ENCODE results near the gene C1orf35.
A peak's percentile ranks its signal among the peaks of the same experiment; 100 is the strongest.

Gene C1orf35

GRCh38 chr1:228109073-228109961, 6.2 kb upstream of the C1orf35 start, which contains the start of gene MRPL55:
Gene MRPL55, minus strand, starts transcription at chr1:228109299. Its CDS starts 1,039 bp downstream, at chr1:228108260.
- DNase-seq (ENCODE audit: low read depth): peak; percentile 95

- no peak for DNase-seq (ENCODE audit: low read depth)
These were observed 5.6 kb upstream of the C1orf35 start for GRCh38 chr1:228108742-228109072.

DNA sequence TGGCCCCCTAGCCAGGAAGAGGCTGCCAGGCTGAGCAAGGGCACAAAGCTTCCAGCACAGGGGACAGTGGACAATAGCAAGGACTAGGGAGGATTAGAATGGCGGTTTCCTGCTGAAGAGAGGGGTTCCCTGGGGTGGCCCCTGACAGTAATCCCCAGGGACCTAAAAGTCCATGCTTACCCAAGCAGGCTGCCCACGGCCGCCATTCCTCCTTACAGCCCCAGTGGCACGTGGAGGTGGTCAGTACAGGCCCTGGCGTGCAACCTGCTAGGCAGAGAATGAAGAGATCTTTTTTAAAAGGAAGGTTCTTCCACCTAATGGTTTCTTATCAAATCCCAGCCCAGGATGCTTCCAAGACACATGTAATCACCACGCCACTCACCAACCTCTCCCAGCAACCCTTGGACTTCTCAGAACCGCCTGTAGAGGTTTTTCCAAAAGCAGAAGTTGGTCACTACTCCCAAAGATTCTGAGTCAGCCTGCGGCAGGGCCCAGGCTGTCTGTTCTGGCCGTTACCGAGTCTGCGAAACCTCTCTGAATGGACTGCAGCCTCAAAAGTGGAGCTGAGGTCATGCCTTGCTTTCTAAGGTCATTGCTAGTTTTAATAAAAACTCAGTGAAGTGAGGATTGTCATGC, 5.0 kb upstream of the C1orf35 start:
- DNase-seq (ENCODE audit: low read depth): no peak

DNA sequence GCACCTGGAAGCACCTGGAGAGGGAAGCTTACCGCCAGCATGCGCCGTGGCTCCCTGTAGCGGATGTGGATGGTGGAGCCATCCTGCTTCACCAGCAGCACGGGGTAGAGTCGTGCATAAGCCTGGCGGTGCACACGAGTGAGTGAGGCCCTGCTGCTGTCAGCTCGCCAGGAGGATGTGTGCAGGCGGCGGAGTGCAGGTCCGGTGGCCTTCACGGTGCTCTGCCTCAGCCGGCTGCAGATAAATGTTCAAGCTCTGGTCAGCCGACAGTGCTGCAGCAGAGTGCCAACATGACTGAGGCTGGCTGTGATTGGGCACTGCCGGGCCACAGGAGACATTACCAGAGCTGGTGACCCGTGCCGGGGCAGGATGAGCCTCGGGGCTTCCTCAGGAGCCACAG, 4.5 kb upstream of the C1orf35 start:
- DNase-seq (ENCODE audit: low read depth): no peak

DNA sequence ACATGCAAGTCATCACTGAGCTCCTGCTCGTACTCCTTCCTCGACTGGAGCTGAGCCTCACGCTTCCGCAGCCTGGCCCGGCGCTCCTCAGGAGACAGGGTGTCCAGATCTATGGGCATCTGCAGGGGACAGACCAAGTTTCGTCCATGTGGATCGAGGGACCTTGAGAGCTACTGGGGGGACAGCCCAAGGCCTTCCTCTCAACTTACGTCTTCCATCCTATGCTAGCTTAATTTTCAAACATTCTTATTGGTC, 3.6 kb upstream of the C1orf35 start:
- no peak for DNase-seq (ENCODE audit: low read depth)

DNA sequence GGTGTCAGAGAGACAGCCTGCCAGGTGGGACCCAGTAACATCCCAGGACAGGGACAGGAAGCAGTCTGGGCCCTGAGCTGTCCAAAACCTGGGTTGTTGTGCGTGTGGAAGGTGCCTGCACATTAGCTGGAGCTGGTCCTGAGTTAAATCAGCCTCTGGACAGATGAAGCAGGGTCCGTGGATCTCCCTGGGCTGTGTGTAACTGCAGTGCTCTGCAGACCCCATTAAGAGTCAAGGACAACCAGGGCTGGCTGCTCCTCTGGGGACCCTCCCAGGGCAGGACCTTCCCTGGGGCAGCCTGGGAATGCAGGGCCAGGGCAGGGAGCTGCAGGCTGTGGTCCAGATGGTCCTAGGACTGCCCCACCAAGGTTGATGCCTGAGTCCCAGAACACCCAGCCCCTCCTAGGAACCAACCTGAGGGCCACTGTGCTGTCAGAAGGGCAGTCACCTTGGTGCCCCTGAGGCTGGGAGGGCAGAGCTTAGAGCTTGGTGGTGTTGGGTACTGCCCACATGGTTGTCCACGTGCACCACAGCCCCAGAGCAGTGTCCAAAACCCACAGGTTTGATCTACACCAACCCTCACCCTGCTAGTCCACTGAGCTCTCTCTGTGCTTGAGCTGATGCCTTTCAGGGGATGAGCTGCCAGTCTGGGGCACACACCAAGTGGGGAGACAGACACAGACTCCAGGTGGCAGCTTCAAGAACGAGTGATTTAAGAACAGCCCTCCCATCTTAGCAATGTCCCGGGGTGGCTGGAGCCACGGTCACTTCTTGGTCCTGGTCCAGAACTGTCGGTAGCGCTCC, 3.1 kb upstream of the C1orf35 start:
- DNase-seq (ENCODE audit: low read depth): no peak

DNA sequence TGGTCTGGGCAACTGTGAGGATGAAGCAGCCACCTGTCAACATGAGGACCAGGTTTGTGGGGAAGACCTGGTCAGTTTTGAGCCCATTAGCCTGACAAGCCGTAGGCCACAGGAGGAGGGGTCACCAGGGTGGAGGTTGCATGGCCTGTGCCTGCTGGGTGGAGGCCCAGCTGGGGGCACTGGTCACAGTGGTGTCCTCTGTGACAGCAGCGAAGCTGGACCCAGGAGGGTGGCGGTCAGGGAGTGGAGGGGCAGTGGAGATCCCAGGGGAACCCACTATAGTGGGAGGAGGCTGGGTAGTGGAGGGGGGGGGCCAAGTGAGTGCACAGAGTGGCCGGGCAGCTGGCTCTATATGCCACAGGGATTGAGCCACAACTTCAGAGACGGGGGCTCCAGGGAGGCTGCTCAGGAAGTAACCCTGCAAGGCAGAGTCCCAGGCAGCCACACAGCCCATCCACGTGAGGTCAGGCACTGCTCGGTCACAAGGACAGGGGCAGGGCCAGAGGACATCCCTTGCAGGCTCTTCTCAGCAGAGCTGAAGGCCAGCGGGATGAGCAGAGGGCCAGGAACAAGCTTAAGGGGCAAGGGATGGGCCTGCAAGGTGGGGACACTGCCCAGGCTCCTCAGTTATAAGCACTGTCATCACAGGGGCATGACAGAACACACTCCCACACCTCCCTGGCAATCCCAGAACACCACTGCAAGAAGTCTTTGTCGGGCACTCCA, 2.3 kb upstream of the C1orf35 start:
- DNase-seq (ENCODE audit: low read depth): no peak

DNA sequence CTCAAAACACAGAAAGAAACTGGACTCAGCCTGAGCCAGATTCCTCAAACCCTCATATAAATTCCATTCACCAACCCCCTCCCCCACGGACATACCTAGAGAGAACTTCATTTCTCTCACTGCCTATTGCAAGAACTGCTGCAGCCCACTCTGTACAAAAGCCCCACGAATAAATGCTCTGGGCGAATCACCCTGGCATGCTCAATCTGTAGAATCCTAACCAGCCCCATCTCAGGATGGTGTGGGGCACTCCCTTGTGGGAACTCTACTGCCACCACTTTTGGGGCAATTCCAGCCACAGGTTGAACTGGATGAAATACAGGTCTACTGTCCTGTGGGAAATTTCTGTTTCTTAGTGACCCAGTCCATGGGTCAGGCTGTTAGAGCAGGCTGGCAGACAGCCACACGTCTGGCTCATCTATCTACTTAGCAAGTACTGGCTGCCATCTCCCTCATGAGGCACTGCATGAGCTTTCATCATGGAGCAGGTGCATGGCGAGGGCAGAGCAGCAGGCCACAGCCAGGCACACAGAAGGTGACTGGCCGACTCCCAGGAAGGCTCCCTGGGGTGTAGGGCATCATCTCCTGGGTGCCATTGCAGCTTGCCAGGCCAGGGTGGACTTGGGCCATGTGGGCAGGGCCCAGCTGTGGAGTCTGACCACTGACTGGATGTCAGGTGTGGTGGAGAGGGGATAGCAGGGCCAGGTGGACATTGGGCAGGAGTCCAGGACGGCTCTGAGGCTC, 1.6 kb upstream of the C1orf35 start:
- DNase-seq (ENCODE audit: low read depth): no peak

GRCh38 chr1:228101994-228102790, 933 bp downstream of the C1orf35 start:
- no peak for DNase-seq (ENCODE audit: low read depth)

- DNase-seq (ENCODE audit: low read depth): no peak
These were observed 1.5 kb downstream of the C1orf35 start for GRCh38 chr1:228101614-228101993.

- DNase-seq (ENCODE audit: low read depth): no peak
These were observed 2.1 kb downstream of the C1orf35 start for GRCh38 chr1:228100822-228101613.

DNA sequence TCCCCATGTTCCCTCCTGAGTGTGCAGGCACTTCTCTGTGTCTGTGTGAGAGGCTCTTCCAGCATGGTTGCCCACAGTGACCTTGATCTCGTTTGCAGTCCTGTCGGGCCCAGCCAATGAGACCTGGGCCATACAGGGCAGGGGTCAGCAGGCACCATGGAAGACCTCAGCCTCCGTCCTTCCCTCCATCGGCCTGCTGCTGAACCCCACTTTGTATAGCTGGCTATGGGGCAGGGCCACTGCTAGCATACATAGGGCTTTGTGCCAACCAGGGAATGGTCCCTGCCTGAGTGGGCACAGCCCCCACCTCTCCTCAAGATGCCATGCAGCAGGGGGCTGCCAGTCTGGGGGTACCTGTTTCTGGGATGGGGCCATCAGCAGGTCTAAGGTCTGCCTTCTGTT, 3.8 kb downstream of the C1orf35 start:
- no peak for DNase-seq (ENCODE audit: low read depth)

DNA sequence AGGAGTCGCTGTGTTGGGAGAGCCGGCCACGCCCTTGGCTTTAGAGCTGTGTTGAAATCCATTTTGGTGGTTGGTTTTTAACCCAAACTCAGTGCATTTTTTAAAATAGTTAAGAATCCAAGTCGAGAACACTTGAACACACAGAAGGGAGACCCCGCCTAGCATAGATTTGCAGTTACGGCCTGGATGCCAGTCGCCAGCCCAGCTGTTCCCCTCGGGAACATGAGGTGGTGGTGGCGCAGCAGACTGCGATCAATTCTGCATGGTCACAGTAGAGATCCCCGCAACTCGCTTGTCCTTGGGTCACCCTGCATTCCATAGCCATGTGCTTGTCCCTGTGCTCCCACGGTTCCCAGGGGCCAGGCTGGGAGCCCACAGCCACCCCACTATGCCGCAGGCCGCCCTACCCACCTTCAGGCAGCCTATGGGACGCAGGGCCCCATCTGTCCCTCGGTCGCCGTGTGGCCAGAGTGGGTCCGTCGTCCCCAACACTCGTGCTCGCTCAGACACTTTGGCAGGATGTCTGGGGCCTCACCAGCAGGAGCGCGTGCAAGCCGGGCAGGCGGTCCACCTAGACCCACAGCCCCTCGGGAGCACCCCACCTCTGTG, 4.7 kb downstream of the C1orf35 start:
- DNase-seq (ENCODE audit: low read depth): no peak

DNA sequence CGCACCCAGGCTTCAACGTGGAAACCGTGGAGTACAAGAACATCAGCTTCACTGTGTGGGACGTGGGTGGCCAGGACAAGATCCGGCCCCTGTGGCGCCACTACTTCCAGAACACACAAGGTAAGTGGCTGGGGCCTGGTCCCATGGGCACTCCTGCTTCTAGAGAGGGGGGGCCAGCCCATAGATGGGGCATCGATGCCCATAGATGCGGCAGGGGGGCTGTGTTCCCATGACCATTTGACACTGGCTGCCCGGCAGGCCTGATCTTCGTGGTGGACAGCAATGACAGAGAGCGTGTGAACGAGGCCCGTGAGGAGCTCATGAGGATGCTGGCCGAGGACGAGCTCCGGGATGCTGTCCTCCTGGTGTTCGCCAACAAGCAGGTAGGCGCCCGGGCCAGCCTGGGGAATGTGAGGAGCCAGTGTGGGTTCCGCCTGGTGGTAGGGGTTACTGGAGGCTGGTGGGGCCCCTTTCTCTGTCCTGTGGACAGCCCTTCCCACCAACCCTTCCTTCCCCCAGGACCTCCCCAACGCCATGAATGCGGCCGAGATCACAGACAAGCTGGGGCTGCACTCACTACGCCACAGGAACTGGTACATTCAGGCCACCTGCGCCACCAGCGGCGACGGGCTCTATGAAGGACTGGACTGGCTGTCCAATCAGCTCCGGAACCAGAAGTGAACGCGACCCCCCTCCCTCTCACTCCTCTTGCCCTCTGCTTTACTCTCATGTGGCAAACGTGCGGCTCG, 5.6 kb downstream of the C1orf35 start:
- DNase-seq (ENCODE audit: low read depth): no peak

DNA sequence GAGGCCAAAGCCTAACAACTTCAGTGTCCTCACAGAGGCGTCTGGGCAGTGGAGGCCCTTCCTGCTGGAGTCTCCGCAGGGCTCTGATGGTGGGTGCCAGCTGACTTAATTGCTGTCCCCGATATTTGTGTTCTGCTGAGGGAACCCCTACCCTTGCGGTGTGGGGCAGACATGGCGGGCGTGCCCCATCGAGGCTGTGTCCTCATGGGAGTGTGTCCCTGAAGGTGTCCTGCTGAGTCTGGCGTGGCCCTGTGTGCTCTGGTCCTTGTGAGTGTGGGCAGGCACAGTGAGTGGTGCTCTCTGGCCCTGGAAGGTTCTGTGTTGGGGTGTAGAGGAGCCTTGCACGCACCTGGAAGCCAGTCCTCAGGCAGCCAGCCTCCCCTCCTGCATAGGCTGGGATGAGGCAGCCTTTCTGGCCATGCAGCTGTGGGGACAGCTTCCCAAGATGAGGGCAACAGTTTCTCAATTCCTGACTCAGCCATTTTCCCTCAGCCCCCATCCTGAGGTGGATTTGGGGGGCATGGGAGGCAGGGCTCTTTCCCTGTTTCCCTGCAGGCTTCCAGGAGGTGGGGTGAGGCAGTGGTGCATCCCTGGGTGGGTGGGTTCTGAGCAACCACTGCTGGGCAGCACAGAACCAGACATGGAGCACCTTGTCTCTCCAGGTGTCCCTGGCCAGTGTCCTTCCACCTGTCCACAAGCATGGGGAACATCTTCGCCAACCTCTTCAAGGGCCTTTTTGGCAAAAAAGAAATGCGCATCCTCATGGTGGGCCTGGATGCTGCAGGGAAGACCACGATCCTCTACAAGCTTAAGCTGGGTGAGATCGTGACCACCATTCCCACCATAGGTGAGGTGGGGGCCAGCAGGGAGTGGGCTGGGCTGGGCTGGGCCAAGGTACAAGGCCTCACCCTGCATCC, 6.5 kb downstream of the C1orf35 start:
- DNase-seq (ENCODE audit: low read depth): no peak

GRCh38 chr1:228095938-228096337, 7.2 kb downstream of the C1orf35 start:
- DNase-seq (ENCODE audit: low read depth): no peak

- DNase-seq (ENCODE audit: low read depth): no peak
These were observed 8.0 kb downstream of the C1orf35 start for GRCh38 chr1:228095161-228095560.

Measured in stimulated activated CD8-positive, alpha-beta memory T cell treated with anti-CD3 and anti-CD28 coated beads, Interleukin-12 subunit alpha, Interleukin-12 subunit beta, amount 100 ng/mL, for 1 hour (primary cell).